ENCODE results near the gene UNC5CL. TPM values are rescaled to one million over a fixed set of nuclear protein-coding genes. Genes with fewer than 3 reads are reported as not detected.

Gene UNC5CL
- total and polyA plus RNA-seq, 2 donors: 2.7 to 5.8 TPM

DNA sequence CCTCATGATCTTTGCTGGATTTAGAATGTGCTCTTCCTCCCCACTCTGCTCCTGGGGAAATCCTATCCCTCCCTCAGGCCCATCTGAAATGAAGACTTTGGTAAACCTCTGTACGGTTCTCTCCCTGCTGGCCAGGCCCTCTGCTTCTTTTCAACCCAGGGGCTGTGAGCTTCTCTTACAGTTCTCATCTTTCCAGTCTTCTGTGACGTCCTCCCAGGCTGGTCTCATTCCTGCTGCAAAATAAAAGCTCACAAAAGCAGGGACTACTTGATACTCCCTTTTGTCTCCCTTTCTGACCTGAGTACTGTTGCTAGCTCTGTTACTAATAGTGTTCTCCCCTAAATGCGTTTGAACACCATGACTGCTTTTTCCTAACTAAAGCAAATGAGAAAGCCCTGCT is 46.3 kb downstream of the UNC5CL start:
- 93% methylated on average over 3 of the region's 3 CpGs for whole genome bisulfite sequencing
- no peaks in the 10 kb centered on the region for H3K36me3 ChIP-seq (ENCODE audit: control insufficient read depth in 2 of 2, insufficient read depth in 2 of 2, low read length in 1 of 2)
- no peaks in the 10 kb centered on the region for H3K9me3 ChIP-seq (ENCODE audit: control insufficient read depth in 2 of 2, insufficient read depth in 1 of 2, low read length in 1 of 2)
- H3K4me1 ChIP-seq (ENCODE audit: control insufficient read depth in 2 of 2, insufficient read depth in 2 of 2, low read length in 2 of 2): no peaks in the 10 kb centered on the region
- peaks cover 6% of the 10 kb centered on the region in 2 donors for H3K27me3 ChIP-seq (ENCODE audit: control insufficient read depth in 2 of 2, insufficient read depth in 1 of 2, low read length in 1 of 2)
- no peak overlapping the region for H3K4me3 ChIP-seq (ENCODE audit: low read length in 2 of 2)
- no peak overlapping the region for H3K27ac ChIP-seq (ENCODE audit: low read depth in 1 of 2, low read length in 1 of 2)
- DNase-seq (ENCODE audit: low read depth in 6 of 9, low spot score in 9 of 9): no peak

- H3K27ac ChIP-seq (ENCODE audit: low read depth in 1 of 2, low read length in 1 of 2): no peak overlapping the region
- H3K9me3 ChIP-seq (ENCODE audit: control insufficient read depth in 2 of 2, insufficient read depth in 1 of 2, low read length in 1 of 2): no peaks in the 10 kb centered on the region
- H3K4me3 ChIP-seq (ENCODE audit: low read length in 2 of 2): no peak overlapping the region
- no peak for DNase-seq (ENCODE audit: low read depth in 6 of 9, low spot score in 9 of 9)
- no peaks in the 10 kb centered on the region for H3K36me3 ChIP-seq (ENCODE audit: control insufficient read depth in 2 of 2, insufficient read depth in 2 of 2, low read length in 1 of 2)
- WGBS: 93% methylated on average over 4 of the region's 4 CpGs
- H3K27me3 ChIP-seq (ENCODE audit: control insufficient read depth in 2 of 2, insufficient read depth in 1 of 2, low read length in 1 of 2): peaks cover 6 to 13% of the 10 kb centered on the region in 2 donors
- H3K4me1 ChIP-seq (ENCODE audit: control insufficient read depth in 2 of 2, insufficient read depth in 2 of 2, low read length in 2 of 2): no peaks in the 10 kb centered on the region
Measured at GRCh38 chr6:40990301-40990700, 48.7 kb downstream of the UNC5CL start.

DNA sequence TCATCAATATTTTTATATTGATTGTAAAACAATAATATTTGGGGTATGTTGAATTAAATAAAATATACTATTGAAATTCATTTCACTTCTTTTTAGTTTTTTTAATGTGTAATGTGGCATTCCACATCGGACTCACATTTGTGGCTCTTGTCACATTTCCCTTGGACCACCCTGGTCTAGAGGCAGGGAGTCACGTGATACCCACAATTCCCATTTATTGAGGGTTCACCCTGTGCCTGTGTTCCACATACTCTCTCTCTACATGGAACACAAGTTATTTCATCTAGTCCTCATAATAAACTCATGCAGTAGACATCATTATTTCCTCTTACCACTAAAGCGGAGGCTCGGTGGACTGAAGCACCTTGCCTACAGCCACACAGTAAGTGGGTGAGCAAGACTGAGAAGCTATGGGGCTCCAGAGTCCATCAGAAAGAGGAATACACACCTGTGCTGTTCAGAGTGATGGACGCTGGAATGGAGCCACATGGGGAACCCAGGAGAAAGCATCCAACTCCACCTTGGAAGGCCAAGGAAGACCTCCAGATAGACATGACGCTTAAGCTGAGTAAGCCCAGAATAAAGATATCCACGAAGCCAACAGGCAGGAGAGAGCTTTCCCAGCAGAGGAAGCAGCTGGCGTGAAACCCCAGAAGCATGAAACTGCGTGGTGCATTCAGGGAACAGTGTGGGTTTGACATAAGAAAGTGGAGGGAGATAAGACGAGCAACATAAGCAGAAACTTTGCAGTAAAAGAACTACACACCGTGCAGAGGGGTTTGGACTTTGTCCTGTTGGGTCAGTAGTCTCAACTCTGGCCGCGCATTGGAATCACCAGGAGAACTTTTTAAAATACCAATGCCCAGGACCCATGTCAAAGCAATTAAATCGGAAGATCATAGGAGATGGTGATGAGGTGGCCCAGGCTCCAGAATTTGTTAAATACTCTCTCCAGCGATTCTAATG is 49.5 kb downstream of the UNC5CL start:
- no peaks in the 10 kb centered on the region for H3K9me3 ChIP-seq (ENCODE audit: control insufficient read depth in 2 of 2, insufficient read depth in 1 of 2, low read length in 1 of 2)
- H3K27ac ChIP-seq (ENCODE audit: low read depth in 1 of 2, low read length in 1 of 2): no peak overlapping the region
- DNase-seq (ENCODE audit: low read depth in 6 of 9, low spot score in 9 of 9): no peak
- H3K27me3 ChIP-seq (ENCODE audit: control insufficient read depth in 2 of 2, insufficient read depth in 1 of 2, low read length in 1 of 2): peaks cover 6 to 13% of the 10 kb centered on the region in 2 donors
- H3K36me3 ChIP-seq (ENCODE audit: control insufficient read depth in 2 of 2, insufficient read depth in 2 of 2, low read length in 1 of 2): no peaks in the 10 kb centered on the region
- WGBS: 91% methylated on average over 15 of the region's 15 CpGs
- H3K4me1 ChIP-seq (ENCODE audit: control insufficient read depth in 2 of 2, insufficient read depth in 2 of 2, low read length in 2 of 2): no peaks in the 10 kb centered on the region
- no peak overlapping the region for H3K4me3 ChIP-seq (ENCODE audit: low read length in 2 of 2)

- H3K27ac ChIP-seq (ENCODE audit: low read depth in 1 of 2, low read length in 1 of 2): no peak overlapping the region
- peaks cover 6 to 17% of the 10 kb centered on the region in 2 donors for H3K27me3 ChIP-seq (ENCODE audit: control insufficient read depth in 2 of 2, insufficient read depth in 1 of 2, low read length in 1 of 2)
- no peaks in the 10 kb centered on the region for H3K9me3 ChIP-seq (ENCODE audit: control insufficient read depth in 2 of 2, insufficient read depth in 1 of 2, low read length in 1 of 2)
- no peak for DNase-seq (ENCODE audit: low read depth in 6 of 9, low spot score in 9 of 9)
- H3K36me3 ChIP-seq (ENCODE audit: control insufficient read depth in 2 of 2, insufficient read depth in 2 of 2, low read length in 1 of 2): no peaks in the 10 kb centered on the region
- no peaks in the 10 kb centered on the region for H3K4me1 ChIP-seq (ENCODE audit: control insufficient read depth in 2 of 2, insufficient read depth in 2 of 2, low read length in 2 of 2)
- no peak overlapping the region for H3K4me3 ChIP-seq (ENCODE audit: low read length in 2 of 2)
Measured at GRCh38 chr6:40988634-40989033, 50.4 kb downstream of the UNC5CL start.

DNA sequence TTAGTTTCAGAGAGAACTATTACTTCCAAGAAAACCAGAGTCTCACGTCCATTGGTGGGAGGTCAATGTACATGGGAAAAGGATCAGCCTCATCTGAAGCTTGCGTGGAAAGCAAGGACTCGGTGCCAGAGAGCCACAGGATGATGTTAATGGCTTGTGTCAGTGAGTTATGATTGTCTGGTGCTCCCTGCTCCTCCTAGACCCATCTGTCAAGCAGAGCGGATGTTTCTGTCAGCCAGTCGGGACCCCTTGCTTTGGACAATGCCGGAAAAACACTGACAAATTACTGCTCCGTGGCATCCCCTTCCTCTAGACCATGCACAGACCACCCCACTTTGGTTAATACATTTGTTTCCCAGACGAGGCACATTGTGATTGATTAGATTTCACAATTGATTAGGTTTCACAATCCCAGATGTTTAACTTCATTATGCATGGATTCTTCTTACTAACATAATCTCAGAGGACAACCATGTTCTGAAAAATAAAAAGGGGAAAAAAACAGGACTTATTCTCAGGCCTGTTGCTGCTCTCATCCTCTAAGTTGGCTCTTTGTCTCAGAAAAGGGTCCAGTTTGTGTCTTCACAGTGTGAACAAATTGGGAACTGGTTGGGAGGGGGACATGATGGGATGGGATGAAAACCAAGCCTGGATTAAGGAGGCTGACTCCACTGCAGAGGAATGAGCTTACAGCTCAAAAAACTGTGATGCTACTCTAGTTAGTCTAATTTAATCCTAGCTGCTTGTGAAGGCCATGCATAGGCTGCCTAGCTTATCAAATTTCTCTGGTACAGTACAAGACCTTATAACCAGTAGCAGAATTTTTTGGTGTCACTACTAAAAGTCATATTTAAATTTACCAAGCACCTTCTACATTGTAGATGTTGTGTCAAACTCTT is 51.9 kb downstream of the UNC5CL start:
- Histone ChIP-seq H3K4me1 (ENCODE audit: control insufficient read depth in 2 of 2, insufficient read depth in 2 of 2, low read length in 2 of 2) (no peaks in the 10 kb centered on the region), H3K9me3 (ENCODE audit: control insufficient read depth in 2 of 2, insufficient read depth in 1 of 2, low read length in 1 of 2) (no peaks in the 10 kb centered on the region), H3K27ac (ENCODE audit: low read depth in 1 of 2, low read length in 1 of 2) (no peak overlapping the region), H3K36me3 (ENCODE audit: control insufficient read depth in 2 of 2, insufficient read depth in 2 of 2, low read length in 1 of 2) (no peaks in the 10 kb centered on the region), H3K4me3 (ENCODE audit: low read length in 2 of 2) (no peak overlapping the region), H3K27me3 (ENCODE audit: control insufficient read depth in 2 of 2, insufficient read depth in 1 of 2, low read length in 1 of 2) (peaks cover 4 to 19% of the 10 kb centered on the region in 2 donors)
- WGBS: 78% methylated on average over 8 of the region's 8 CpGs
- no peak for DNase-seq (ENCODE audit: low read depth in 6 of 9, low spot score in 9 of 9)

DNA sequence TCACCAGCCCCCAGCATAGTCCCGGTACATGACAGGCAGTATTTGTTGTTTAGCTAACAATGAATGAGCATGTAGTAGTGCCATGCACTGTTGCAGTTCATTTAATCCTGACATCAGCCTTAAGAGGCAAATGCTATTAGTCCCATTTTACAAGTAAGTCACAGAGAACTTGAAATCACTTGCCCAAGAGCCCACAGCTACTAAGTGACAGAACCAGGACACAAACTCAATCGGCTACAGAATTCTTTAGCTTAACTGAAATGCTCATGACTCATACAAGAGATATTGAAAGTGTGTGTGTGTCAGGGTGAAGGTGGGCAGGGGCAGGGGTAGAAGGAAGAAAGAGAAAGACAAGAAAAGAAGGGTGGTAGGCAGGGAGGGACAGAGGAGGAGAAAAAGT is 52.7 kb downstream of the UNC5CL start:
- Histone ChIP-seq H3K36me3 (ENCODE audit: control insufficient read depth in 2 of 2, insufficient read depth in 2 of 2, low read length in 1 of 2) (no peaks in the 10 kb centered on the region), H3K27ac (ENCODE audit: low read depth in 1 of 2, low read length in 1 of 2) (no peak overlapping the region), H3K9me3 (ENCODE audit: control insufficient read depth in 2 of 2, insufficient read depth in 1 of 2, low read length in 1 of 2) (no peaks in the 10 kb centered on the region), H3K4me3 (ENCODE audit: low read length in 2 of 2) (no peak overlapping the region), H3K27me3 (ENCODE audit: control insufficient read depth in 2 of 2, insufficient read depth in 1 of 2, low read length in 1 of 2) (peaks cover 4 to 19% of the 10 kb centered on the region in 2 donors), H3K4me1 (ENCODE audit: control insufficient read depth in 2 of 2, insufficient read depth in 2 of 2, low read length in 2 of 2) (no peaks in the 10 kb centered on the region)
- 97% methylated on average over 2 of the region's 2 CpGs for WGBS
- no peak for DNase-seq (ENCODE audit: low read depth in 6 of 9, low spot score in 9 of 9)

- Histone ChIP-seq H3K27ac (ENCODE audit: low read depth in 1 of 2, low read length in 1 of 2) (no peak overlapping the region), H3K36me3 (ENCODE audit: control insufficient read depth in 2 of 2, insufficient read depth in 2 of 2, low read length in 1 of 2) (no peaks in the 10 kb centered on the region), H3K4me3 (ENCODE audit: low read length in 2 of 2) (no peak overlapping the region), H3K9me3 (ENCODE audit: control insufficient read depth in 2 of 2, insufficient read depth in 1 of 2, low read length in 1 of 2) (no peaks in the 10 kb centered on the region), H3K27me3 (ENCODE audit: control insufficient read depth in 2 of 2, insufficient read depth in 1 of 2, low read length in 1 of 2) (peaks cover 0 to 21% of the 10 kb centered on the region in 2 donors), H3K4me1 (ENCODE audit: control insufficient read depth in 2 of 2, insufficient read depth in 2 of 2, low read length in 2 of 2) (no peaks in the 10 kb centered on the region)
- DNase-seq (ENCODE audit: low read depth in 6 of 9, low spot score in 9 of 9): no peak
Measured at GRCh38 chr6:40983752-40984151, 55.3 kb downstream of the UNC5CL start.

DNA sequence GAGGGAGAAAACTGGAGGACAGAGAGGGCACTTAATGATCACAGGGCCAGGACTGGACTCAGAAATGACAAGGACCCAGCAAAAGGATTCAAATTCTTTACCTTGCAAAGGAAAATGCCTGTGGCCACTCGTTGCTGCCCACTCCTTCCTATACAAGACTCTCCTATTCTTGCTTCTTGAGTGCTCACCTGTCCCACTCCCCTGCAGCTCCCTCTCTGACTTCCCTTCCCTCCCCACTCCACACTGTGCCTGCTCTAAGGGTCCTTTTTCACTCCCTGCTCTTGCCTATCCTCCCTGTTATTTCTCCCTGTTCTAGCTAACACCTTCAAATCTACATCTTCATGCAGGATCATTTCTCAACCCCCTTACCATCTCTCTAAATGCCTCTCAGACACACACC is 56.1 kb downstream of the UNC5CL start:
- H3K27ac ChIP-seq (ENCODE audit: low read depth in 1 of 2, low read length in 1 of 2): no peak overlapping the region
- H3K9me3 ChIP-seq (ENCODE audit: control insufficient read depth in 2 of 2, insufficient read depth in 1 of 2, low read length in 1 of 2): no peaks in the 10 kb centered on the region
- WGBS: 45% methylated on average over 1 of the region's 1 CpG
- peaks cover 0 to 24% of the 10 kb centered on the region in 2 donors for H3K27me3 ChIP-seq (ENCODE audit: control insufficient read depth in 2 of 2, insufficient read depth in 1 of 2, low read length in 1 of 2)
- no peaks in the 10 kb centered on the region for H3K36me3 ChIP-seq (ENCODE audit: control insufficient read depth in 2 of 2, insufficient read depth in 2 of 2, low read length in 1 of 2)
- no peak overlapping the region for H3K4me3 ChIP-seq (ENCODE audit: low read length in 2 of 2)
- no peak for DNase-seq (ENCODE audit: low read depth in 6 of 9, low spot score in 9 of 9)
- no peaks in the 10 kb centered on the region for H3K4me1 ChIP-seq (ENCODE audit: control insufficient read depth in 2 of 2, insufficient read depth in 2 of 2, low read length in 2 of 2)
